Right lobe of liver (tissue), 4 donors: ENCODE results near the gene ANXA7.

Experiments
- POLR2A ChIP-seq: fragments of 450-650 bp; IDR thresholded peaks from one replicate; pipeline ENCODE4 v1.6.1; 2017; ENCODE audit warnings: antibody characterized with exemption, mild to moderate bottlenecking
- TF ChIP-seq, protein P1 (sequence below), 4 donors: fragments of 200-600 bp in 3 of 4; fragments of 450-650 bp in 1 of 4; IDR thresholded peaks; one replicate each; pipeline versions ENCODE4 v1.5.1 to v1.8.0; 2016 to 2022; ENCODE audit warnings: antibody characterized with exemption in 4 of 4, mild to moderate bottlenecking in 2 of 4
- donor health status: DM: no; HTN: no; CAD: no.
- donor health status: DM: no; HTN: no; CAD: no.
- donor health status: DM: no; HTN: yes; CAD: no.

DNA sequence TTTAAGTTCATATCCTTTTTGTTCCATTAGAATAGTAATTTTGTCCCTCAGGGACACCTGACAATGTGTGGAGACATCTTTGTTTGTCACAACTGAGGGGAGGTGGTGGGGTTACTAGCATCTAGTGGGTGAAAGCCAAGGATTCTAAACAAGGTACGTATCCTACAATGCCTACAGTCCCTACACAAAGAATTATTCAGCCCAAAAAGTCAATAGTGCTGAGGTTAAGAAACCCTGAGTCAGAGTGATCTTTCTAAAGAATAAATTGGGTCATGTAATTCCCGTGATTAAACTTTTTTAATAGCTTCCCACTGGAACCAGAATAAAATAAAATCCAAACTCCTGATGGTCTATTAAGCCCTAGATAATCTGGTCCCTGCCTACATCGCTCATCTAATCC lies 2.7 kb upstream of the ANXA7 start:
- no peak for TF ChIP-seq POLR2A
- TF ChIP-seq, protein P1, sequence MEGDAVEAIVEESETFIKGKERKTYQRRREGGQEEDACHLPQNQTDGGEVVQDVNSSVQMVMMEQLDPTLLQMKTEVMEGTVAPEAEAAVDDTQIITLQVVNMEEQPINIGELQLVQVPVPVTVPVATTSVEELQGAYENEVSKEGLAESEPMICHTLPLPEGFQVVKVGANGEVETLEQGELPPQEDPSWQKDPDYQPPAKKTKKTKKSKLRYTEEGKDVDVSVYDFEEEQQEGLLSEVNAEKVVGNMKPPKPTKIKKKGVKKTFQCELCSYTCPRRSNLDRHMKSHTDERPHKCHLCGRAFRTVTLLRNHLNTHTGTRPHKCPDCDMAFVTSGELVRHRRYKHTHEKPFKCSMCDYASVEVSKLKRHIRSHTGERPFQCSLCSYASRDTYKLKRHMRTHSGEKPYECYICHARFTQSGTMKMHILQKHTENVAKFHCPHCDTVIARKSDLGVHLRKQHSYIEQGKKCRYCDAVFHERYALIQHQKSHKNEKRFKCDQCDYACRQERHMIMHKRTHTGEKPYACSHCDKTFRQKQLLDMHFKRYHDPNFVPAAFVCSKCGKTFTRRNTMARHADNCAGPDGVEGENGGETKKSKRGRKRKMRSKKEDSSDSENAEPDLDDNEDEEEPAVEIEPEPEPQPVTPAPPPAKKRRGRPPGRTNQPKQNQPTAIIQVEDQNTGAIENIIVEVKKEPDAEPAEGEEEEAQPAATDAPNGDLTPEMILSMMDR (IDR thresholded peaks at IDR 0.05), result no peak
